Measurements from ENCODE around the gene PDCD6IP. TPM values are rescaled to one million over a fixed set of nuclear protein-coding genes. Genes with fewer than 3 reads are reported as not detected.

Gene PDCD6IP
- total and polyA plus RNA-seq, 2 donors (not counting 1 experiment from before 2014, with no cell fraction given) = 99.4 to 146 TPM

- DNase-seq (ENCODE audit: low read depth in 2 of 2) = no peak
- no peak for TF ChIP-seq EZH2 (IDR thresholded peaks at IDR 0.05; ENCODE audit: low read length, missing control alignments)
- TF ChIP-seq CTCF (conservative IDR thresholded peaks at IDR 0.05 in 1 of 2, IDR thresholded peaks at IDR 0.05 in 1 of 2; ENCODE audit: low read depth in 1 of 2, low read length in 2 of 2) = no peak
Observed at GRCh38 chr3:33795131-33795530, 3.3 kb upstream of the PDCD6IP start.

GRCh38 chr3:33795856-33796536, 2.4 kb upstream of the PDCD6IP start:
- no peak overlapping the region for H3K4me3 ChIP-seq (replicated peaks in 1 of 4; ENCODE audit: control extremely low read depth in 1 of 4, insufficient read depth in 1 of 4, low read depth in 3 of 4, low read length in 4 of 4)
- peaks cover 30% of the 10 kb centered on the region for H3K79me2 ChIP-seq (ENCODE audit: control insufficient read depth, insufficient read depth, low read length)
- no peaks in the 10 kb centered on the region for H3K9me3 ChIP-seq (ENCODE audit: control insufficient read depth, insufficient read depth, low read depth, low read length)
- no peak overlapping the region for H2AFZ ChIP-seq (ENCODE audit: low read length)
- H3K4me2 ChIP-seq (ENCODE audit: extremely low read depth, insufficient read depth, low read length) = no peak overlapping the region
- no peaks in the 10 kb centered on the region for H3K4me1 ChIP-seq (ENCODE audit: control insufficient read depth, extremely low read depth, insufficient read depth, low read length)
- no peaks in the 10 kb centered on the region for H4K20me1 ChIP-seq (ENCODE audit: control insufficient read depth, extremely low read depth, insufficient read depth, low read length)
- TF ChIP-seq EZH2 (IDR thresholded peaks at IDR 0.05; ENCODE audit: low read length, missing control alignments) (no peak), CTCF (conservative IDR thresholded peaks at IDR 0.05 in 1 of 2, IDR thresholded peaks at IDR 0.05 in 1 of 2; ENCODE audit: low read depth in 1 of 2, low read length in 2 of 2) (no peak)
- no peak overlapping the region for H3K9ac ChIP-seq (ENCODE audit: insufficient read depth, low read length)
- H3K36me3 ChIP-seq (ENCODE audit: control insufficient read depth, insufficient read depth, low read length) = no peaks in the 10 kb centered on the region
- H3K27me3 ChIP-seq (ENCODE audit: control insufficient read depth, insufficient read depth, low read length) = no peaks in the 10 kb centered on the region
- no peak for DNase-seq (ENCODE audit: low read depth in 2 of 2)
- no peak overlapping the region for H3K27ac ChIP-seq (ENCODE audit: insufficient read depth, low read length)

More at GRCh38 chr3:33795131-33795530, 3.3 kb upstream of the PDCD6IP start:
- no peak overlapping the region for H3K27ac ChIP-seq (ENCODE audit: insufficient read depth, low read length)
- no peaks in the 10 kb centered on the region for H4K20me1 ChIP-seq (ENCODE audit: control insufficient read depth, extremely low read depth, insufficient read depth, low read length)
- no peak overlapping the region for H3K9ac ChIP-seq (ENCODE audit: insufficient read depth, low read length)
- H3K4me2 ChIP-seq (ENCODE audit: extremely low read depth, insufficient read depth, low read length) = no peak overlapping the region
- H3K79me2 ChIP-seq (ENCODE audit: control insufficient read depth, insufficient read depth, low read length) = peaks cover 21% of the 10 kb centered on the region
- no peak overlapping the region for H2AFZ ChIP-seq (ENCODE audit: low read length)
- no peaks in the 10 kb centered on the region for H3K36me3 ChIP-seq (ENCODE audit: control insufficient read depth, insufficient read depth, low read length)
- no peaks in the 10 kb centered on the region for H3K27me3 ChIP-seq (ENCODE audit: control insufficient read depth, insufficient read depth, low read length)
- no peaks in the 10 kb centered on the region for H3K9me3 ChIP-seq (ENCODE audit: control insufficient read depth, insufficient read depth, low read depth, low read length)
- no peak overlapping the region for H3K4me3 ChIP-seq (replicated peaks in 1 of 4; ENCODE audit: control extremely low read depth in 1 of 4, insufficient read depth in 1 of 4, low read depth in 3 of 4, low read length in 4 of 4)
- H3K4me1 ChIP-seq (ENCODE audit: control insufficient read depth, extremely low read depth, insufficient read depth, low read length) = no peaks in the 10 kb centered on the region

GRCh38 chr3:33798113-33798417, 365 bp upstream of the PDCD6IP start:
- no peak for TF ChIP-seq EZH2 (IDR thresholded peaks at IDR 0.05; ENCODE audit: low read length, missing control alignments)
- no peak for TF ChIP-seq CTCF (conservative IDR thresholded peaks at IDR 0.05 in 1 of 2, IDR thresholded peaks at IDR 0.05 in 1 of 2; ENCODE audit: low read depth in 1 of 2, low read length in 2 of 2)
- Histone ChIP-seq H3K4me2 (ENCODE audit: extremely low read depth, insufficient read depth, low read length) (peak overlapping the region; percentile 92), H3K36me3 (ENCODE audit: control insufficient read depth, insufficient read depth, low read length) (no peaks in the 10 kb centered on the region), H3K79me2 (ENCODE audit: control insufficient read depth, insufficient read depth, low read length) (peaks cover 50% of the 10 kb centered on the region), H4K20me1 (ENCODE audit: control insufficient read depth, extremely low read depth, insufficient read depth, low read length) (no peaks in the 10 kb centered on the region), H3K4me1 (ENCODE audit: control insufficient read depth, extremely low read depth, insufficient read depth, low read length) (no peaks in the 10 kb centered on the region), H3K27me3 (ENCODE audit: control insufficient read depth, insufficient read depth, low read length) (no peaks in the 10 kb centered on the region), H3K9me3 (ENCODE audit: control insufficient read depth, insufficient read depth, low read depth, low read length) (no peaks in the 10 kb centered on the region), H3K4me3 (replicated peaks in 1 of 4; ENCODE audit: control extremely low read depth in 1 of 4, insufficient read depth in 1 of 4, low read depth in 3 of 4, low read length in 4 of 4) (peak overlapping the region; percentile 89 to 98 (median 95)), H2AFZ (ENCODE audit: low read length) (peak overlapping the region; percentile 81), H3K27ac (ENCODE audit: insufficient read depth, low read length) (peak overlapping the region; percentile 99), H3K9ac (ENCODE audit: insufficient read depth, low read length) (peak overlapping the region; percentile 98)
- DNase-seq (ENCODE audit: low read depth in 2 of 2) = no peak
